GM06990 (cell line): ENCODE data around the gene RTKN.
"Not testable (repeated sequence)": the region's sequence is repeated elsewhere in the genome, so short reads cannot be mapped to it uniquely, and the experiment has no call there.

ENCODE experiments used
- DNase-seq: peaks from one replicate; pipeline ENCODE4 v3.0.0-alpha.2; 2011; ENCODE audit not compliant: insufficient read length; ENCODE audit errors: extremely low read depth
- H3K27me3 ChIP-seq: replicated peaks from 2 replicates; pipeline ENCODE4 v1.6.0; 2011; ENCODE audit warnings: low read length; ENCODE audit not compliant: control insufficient read depth, insufficient read depth
- H3K36me3 ChIP-seq: 2 replicates; pipeline ENCODE4 v1.5.1; 2011; ENCODE audit warnings: low read length; ENCODE audit not compliant: control insufficient read depth, insufficient read depth
- H3K4me3 ChIP-seq: replicated peaks from 2 replicates; pipeline ENCODE4 v1.5.1; 2011; ENCODE audit warnings: low read depth, mild to moderate bottlenecking, control low read depth, low read length
- CTCF ChIP-seq: IDR thresholded peaks from 2 replicates; pipeline ENCODE4 v1.5.1; 2011; ENCODE audit warnings: low read length, control low read depth, mild to moderate bottlenecking, inconsistent platforms; ENCODE audit not compliant: insufficient read depth, poor library complexity, severe bottlenecking

RTKN gene

GRCh38 chr2:74447230-74447999 is 5.7 kb upstream of the RTKN start:
- Histone ChIP-seq H3K4me3 (no peak overlapping the region), H3K36me3 (no peaks in the 10 kb centered on the region), H3K27me3 (no peaks in the 10 kb centered on the region)
- no peak for DNase-seq
- TF ChIP-seq CTCF = no peak

- Histone ChIP-seq H3K4me3 (no peak overlapping the region), H3K27me3 (no peaks in the 10 kb centered on the region), H3K36me3 (no peaks in the 10 kb centered on the region)
- DNase-seq = no peak
- no peak for TF ChIP-seq CTCF
Observed at GRCh38 chr2:74444498-74445318, 3.0 kb upstream of the RTKN start.

- not testable (repeated sequence) for H3K36me3 ChIP-seq, H3K4me3 ChIP-seq, H3K27me3 ChIP-seq, DNase-seq
Observed at GRCh38 chr2:74442483-74443297, 953 bp upstream of the RTKN start.

- no peaks in the 10 kb centered on the region for H3K27me3 ChIP-seq
- no peak for TF ChIP-seq CTCF
- peak overlapping the region; percentile 26 for H3K4me3 ChIP-seq
- H3K36me3 ChIP-seq = no peaks in the 10 kb centered on the region
- DNase-seq = no peak
Observed at GRCh38 chr2:74441170-74441689, 507 bp downstream of the RTKN start.

- peak; percentile 84 for DNase-seq
- TF ChIP-seq CTCF = peak; percentile 27
- peak overlapping the region; percentile 54 for H3K4me3 ChIP-seq
- H3K36me3 ChIP-seq = no peaks in the 10 kb centered on the region
- H3K27me3 ChIP-seq = no peaks in the 10 kb centered on the region
Observed at GRCh38 chr2:74440378-74441169, 1.2 kb downstream of the RTKN start.
